ENCODE results near the gene PMEPA1. TPM values are rescaled to one million over a fixed set of nuclear protein-coding genes. Genes with fewer than 3 reads are reported as not detected.
A peak's percentile ranks its signal among the peaks of the same experiment; 100 is the strongest.

The PMEPA1 gene
- total RNA-seq, 3 donors from 2014 or later (not counting 1 experiment from before 2014, with no cell fraction given), result 1.2 to 5.9 (median 2.4) TPM

- no peak overlapping the region for H3K4me3 Mint-ChIP-seq
- intact Hi-C loops (cut with micrococcal nuclease), result no loop called here
- peaks cover 7% of the 10 kb centered on the region for H3K36me3 Mint-ChIP-seq
- DNase-seq (no peak), ATAC-seq (no peak)
- Histone ChIP-seq H3K4me1 (ENCODE audit: control insufficient read depth, insufficient read depth, low read length) (peaks cover 15% of the 10 kb centered on the region), H3K9me3 (ENCODE audit: control insufficient read depth, insufficient read depth, low read length) (no peaks in the 10 kb centered on the region), H3K27ac (ENCODE audit: low read length) (no peak overlapping the region), H3K27me3 (ENCODE audit: control insufficient read depth, insufficient read depth, low read length) (peaks cover 6% of the 10 kb centered on the region), H3K36me3 (ENCODE audit: control insufficient read depth, insufficient read depth, low read length) (no peaks in the 10 kb centered on the region), H3K4me3 (ENCODE audit: low read length) (no peak overlapping the region)
- 89% methylated on average over 18 of the region's 18 CpGs for WGBS (ENCODE audit: insufficient coverage)
- no peak overlapping the region for H3K27ac Mint-ChIP-seq
- TF ChIP-seq, protein P1, sequence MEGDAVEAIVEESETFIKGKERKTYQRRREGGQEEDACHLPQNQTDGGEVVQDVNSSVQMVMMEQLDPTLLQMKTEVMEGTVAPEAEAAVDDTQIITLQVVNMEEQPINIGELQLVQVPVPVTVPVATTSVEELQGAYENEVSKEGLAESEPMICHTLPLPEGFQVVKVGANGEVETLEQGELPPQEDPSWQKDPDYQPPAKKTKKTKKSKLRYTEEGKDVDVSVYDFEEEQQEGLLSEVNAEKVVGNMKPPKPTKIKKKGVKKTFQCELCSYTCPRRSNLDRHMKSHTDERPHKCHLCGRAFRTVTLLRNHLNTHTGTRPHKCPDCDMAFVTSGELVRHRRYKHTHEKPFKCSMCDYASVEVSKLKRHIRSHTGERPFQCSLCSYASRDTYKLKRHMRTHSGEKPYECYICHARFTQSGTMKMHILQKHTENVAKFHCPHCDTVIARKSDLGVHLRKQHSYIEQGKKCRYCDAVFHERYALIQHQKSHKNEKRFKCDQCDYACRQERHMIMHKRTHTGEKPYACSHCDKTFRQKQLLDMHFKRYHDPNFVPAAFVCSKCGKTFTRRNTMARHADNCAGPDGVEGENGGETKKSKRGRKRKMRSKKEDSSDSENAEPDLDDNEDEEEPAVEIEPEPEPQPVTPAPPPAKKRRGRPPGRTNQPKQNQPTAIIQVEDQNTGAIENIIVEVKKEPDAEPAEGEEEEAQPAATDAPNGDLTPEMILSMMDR (IDR thresholded peaks at IDR 0.05), result no peak
- H3K27me3 Mint-ChIP-seq (ENCODE audit: low read depth in 2 of 2), result peaks cover 23 to 29% of the 10 kb centered on the region in 2 donors
- H3K4me1 Mint-ChIP-seq, result peaks cover 6 to 7% of the 10 kb centered on the region in 2 donors
- no peaks in the 10 kb centered on the region for H3K9me3 Mint-ChIP-seq
Observed at GRCh38 chr20:57705127-57705899, 4.5 kb downstream of the PMEPA1 start.

DNA sequence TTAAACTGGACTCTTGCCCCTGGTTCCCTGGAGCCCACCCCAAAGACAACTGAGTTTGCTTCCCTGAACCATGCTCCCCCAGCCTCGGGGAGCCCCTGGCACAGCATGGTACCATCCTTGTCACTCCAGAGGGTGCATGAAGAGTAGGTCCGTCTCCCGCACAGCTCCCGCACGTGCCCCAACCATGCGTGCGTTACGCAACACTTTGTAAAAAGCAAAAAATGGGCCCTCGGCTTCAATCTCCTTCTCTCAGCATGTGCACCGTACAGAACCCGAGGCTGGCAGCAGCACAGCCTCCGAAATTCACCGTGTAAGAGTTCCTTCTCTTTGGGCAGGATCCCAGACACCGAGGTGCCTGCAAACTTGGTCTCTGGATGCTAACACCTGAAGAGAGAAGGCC is 5.6 kb downstream of the PMEPA1 start:
- TF ChIP-seq, protein P1 (IDR thresholded peaks at IDR 0.05), result no peak
- peak overlapping the region; percentile 28 for H3K4me3 Mint-ChIP-seq
- 90% methylated on average over 14 of the region's 14 CpGs for whole genome bisulfite sequencing (ENCODE audit: insufficient coverage)
- no peaks in the 10 kb centered on the region for H3K36me3 ChIP-seq (ENCODE audit: control insufficient read depth, insufficient read depth, low read length)
- H3K4me3 ChIP-seq (ENCODE audit: low read length), result no peak overlapping the region
- no peak overlapping the region for H3K27ac ChIP-seq (ENCODE audit: low read length)
- no peaks in the 10 kb centered on the region for H3K9me3 ChIP-seq (ENCODE audit: control insufficient read depth, insufficient read depth, low read length)
- peaks cover 6 to 7% of the 10 kb centered on the region in 2 donors for H3K4me1 Mint-ChIP-seq
- no peak for DNase-seq
- peaks cover 6% of the 10 kb centered on the region for H3K27me3 ChIP-seq (ENCODE audit: control insufficient read depth, insufficient read depth, low read length)
- H3K9me3 Mint-ChIP-seq, result no peaks in the 10 kb centered on the region
- peak overlapping the region in 1 of 2 donors; percentile 26 for H3K27ac Mint-ChIP-seq
- peaks cover 7% of the 10 kb centered on the region for H3K36me3 Mint-ChIP-seq
- H3K27me3 Mint-ChIP-seq (ENCODE audit: low read depth in 2 of 2), result peaks cover 23 to 29% of the 10 kb centered on the region in 2 donors
- H3K4me1 ChIP-seq (ENCODE audit: control insufficient read depth, insufficient read depth, low read length), result peaks cover 13% of the 10 kb centered on the region
- no peak for ATAC-seq
- intact Hi-C loops (cut with micrococcal nuclease), result no loop called here

GRCh38 chr20:57703013-57703412 is 6.8 kb downstream of the PMEPA1 start:
- no peak overlapping the region for H3K4me3 ChIP-seq (ENCODE audit: low read length)

More at GRCh38 chr20:57703013-57703412, 6.8 kb downstream of the PMEPA1 start:
- DNase-seq (no peak), ATAC-seq (no peak)
- no peaks in the 10 kb centered on the region for H3K36me3 ChIP-seq (ENCODE audit: control insufficient read depth, insufficient read depth, low read length)
- TF ChIP-seq, protein P1 (IDR thresholded peaks at IDR 0.05), result no peak
- peaks cover 16% of the 10 kb centered on the region for H3K4me1 ChIP-seq (ENCODE audit: control insufficient read depth, insufficient read depth, low read length)
- H3K9me3 Mint-ChIP-seq, result no peaks in the 10 kb centered on the region
- H3K27me3 Mint-ChIP-seq (ENCODE audit: low read depth in 2 of 2), result peaks cover 18 to 21% of the 10 kb centered on the region in 2 donors
- no peak overlapping the region for H3K27ac Mint-ChIP-seq
- no peaks in the 10 kb centered on the region for H3K36me3 Mint-ChIP-seq
- 27% methylated on average over 6 of the region's 6 CpGs for WGBS (ENCODE audit: insufficient coverage)
- no peak overlapping the region for H3K4me3 Mint-ChIP-seq
- H3K27me3 ChIP-seq (ENCODE audit: control insufficient read depth, insufficient read depth, low read length), result no peaks in the 10 kb centered on the region
- intact Hi-C loops (cut with micrococcal nuclease), result no loop called here
- H3K9me3 ChIP-seq (ENCODE audit: control insufficient read depth, insufficient read depth, low read length), result no peaks in the 10 kb centered on the region
- H3K4me1 Mint-ChIP-seq, result no peaks in the 10 kb centered on the region
- H3K27ac ChIP-seq (ENCODE audit: low read length), result peak overlapping the region; percentile 27

All from natural killer cell (primary cell).